Mucosa of rectum (tissue), 2 donors: Measurements from ENCODE around the gene LRFN2.

ENCODE experiments used
- H3K27ac ChIP-seq, 2 donors: one replicate each; pipeline ENCODE4 v1.7.0; 2013; ENCODE audit warnings: inconsistent platforms in 2 of 2, low read depth in 2 of 2, low read length in 2 of 2
- H3K27me3 ChIP-seq, 2 donors: one replicate each; pipeline ENCODE4 v1.7.0; 2013; ENCODE audit warnings: low read length in 2 of 2; ENCODE audit not compliant: control insufficient read depth in 2 of 2, insufficient read depth in 2 of 2
- H3K36me3 ChIP-seq, 2 donors: one replicate each; pipeline ENCODE4 v1.7.0; 2013; ENCODE audit warnings: low read length in 2 of 2; ENCODE audit not compliant: control insufficient read depth in 2 of 2, insufficient read depth in 2 of 2
- H3K4me1 ChIP-seq, 2 donors: one replicate each; pipeline ENCODE4 v1.7.0; 2013; ENCODE audit warnings: low read length in 2 of 2, mild to moderate bottlenecking in 1 of 2; ENCODE audit not compliant: control insufficient read depth in 2 of 2, insufficient read depth in 2 of 2
- H3K4me3 ChIP-seq, 2 donors: one replicate each; pipeline ENCODE4 v1.7.0; 2013; ENCODE audit warnings: low read length in 2 of 2
- H3K9ac ChIP-seq, 2 donors: one replicate each; pipeline ENCODE4 v1.7.0; 2013; ENCODE audit warnings: low read length in 2 of 2, low read depth in 1 of 2, mild to moderate bottlenecking in 1 of 2
- H3K9me3 ChIP-seq, 2 donors: one replicate each; pipeline ENCODE4 v1.7.0; 2013; ENCODE audit warnings: low read length in 2 of 2; ENCODE audit not compliant: control insufficient read depth in 2 of 2
- donor health status: healthy.
- donor health status: Normal muscosa, but diverticular disease.

The LRFN2 gene

DNA sequence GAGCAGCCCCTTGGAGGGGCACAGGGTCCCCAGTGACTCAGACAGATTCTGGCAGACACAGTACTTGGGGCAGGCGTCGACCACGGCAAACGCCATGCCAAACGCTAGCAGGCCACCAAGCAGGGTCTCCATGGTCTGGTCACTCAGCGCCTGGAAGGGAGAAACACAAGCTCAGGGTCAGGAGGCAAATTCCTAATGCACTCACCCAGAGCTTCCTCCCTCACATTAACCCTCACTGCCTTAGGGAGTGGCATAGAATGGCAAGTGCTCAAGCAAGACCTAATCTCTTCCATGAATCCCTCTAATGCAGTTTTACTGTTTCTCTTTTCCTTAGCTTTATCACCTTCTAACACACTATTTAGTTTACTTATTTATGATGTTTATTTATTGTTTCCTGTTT lies 154.2 kb downstream of the LRFN2 start:
- Histone ChIP-seq H3K27me3 (no peaks in the 10 kb centered on the region), H3K4me1 (no peaks in the 10 kb centered on the region), H3K27ac (no peak overlapping the region), H3K9me3 (no peaks in the 10 kb centered on the region), H3K4me3 (no peak overlapping the region), H3K36me3 (no peaks in the 10 kb centered on the region), H3K9ac (no peak overlapping the region)

- no peaks in the 10 kb centered on the region for H3K27me3 ChIP-seq
- no peak overlapping the region for H3K27ac ChIP-seq
- H3K36me3 ChIP-seq, result no peaks in the 10 kb centered on the region
- H3K4me3 ChIP-seq, result no peak overlapping the region
- no peaks in the 10 kb centered on the region for H3K9me3 ChIP-seq
- H3K9ac ChIP-seq, result no peak overlapping the region
- no peaks in the 10 kb centered on the region for H3K4me1 ChIP-seq
Observed at GRCh38 chr6:40431706-40432105, 155.5 kb downstream of the LRFN2 start.

DNA sequence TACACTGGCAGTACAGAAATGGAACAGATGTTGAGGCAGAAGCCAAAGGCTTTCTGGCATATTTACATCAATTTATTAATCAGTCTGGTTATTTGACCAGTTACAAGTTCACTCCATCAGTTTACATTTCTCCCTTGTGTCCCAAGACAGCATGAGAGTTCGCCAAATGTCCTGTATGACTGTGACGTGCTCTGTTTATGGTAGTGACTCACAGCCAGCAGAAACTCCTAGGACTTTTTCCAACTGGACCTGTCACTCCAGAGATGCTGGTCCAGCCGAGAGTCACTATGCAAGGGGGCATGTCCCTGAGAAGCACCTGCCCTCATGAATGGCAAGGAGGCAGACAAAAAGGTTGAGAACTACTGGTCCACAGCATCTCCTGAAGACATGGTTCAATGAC lies 160.0 kb downstream of the LRFN2 start:
- Histone ChIP-seq H3K9me3 (no peaks in the 10 kb centered on the region), H3K9ac (no peak overlapping the region), H3K27ac (no peak overlapping the region), H3K4me3 (no peak overlapping the region), H3K4me1 (no peaks in the 10 kb centered on the region), H3K27me3 (no peaks in the 10 kb centered on the region), H3K36me3 (no peaks in the 10 kb centered on the region)

- Histone ChIP-seq H3K4me1 (no peaks in the 10 kb centered on the region), H3K9ac (no peak overlapping the region), H3K9me3 (no peaks in the 10 kb centered on the region), H3K27ac (no peak overlapping the region), H3K27me3 (no peaks in the 10 kb centered on the region), H3K4me3 (no peak overlapping the region), H3K36me3 (no peaks in the 10 kb centered on the region)
Observed at GRCh38 chr6:40426346-40427066, 160.7 kb downstream of the LRFN2 start.

DNA sequence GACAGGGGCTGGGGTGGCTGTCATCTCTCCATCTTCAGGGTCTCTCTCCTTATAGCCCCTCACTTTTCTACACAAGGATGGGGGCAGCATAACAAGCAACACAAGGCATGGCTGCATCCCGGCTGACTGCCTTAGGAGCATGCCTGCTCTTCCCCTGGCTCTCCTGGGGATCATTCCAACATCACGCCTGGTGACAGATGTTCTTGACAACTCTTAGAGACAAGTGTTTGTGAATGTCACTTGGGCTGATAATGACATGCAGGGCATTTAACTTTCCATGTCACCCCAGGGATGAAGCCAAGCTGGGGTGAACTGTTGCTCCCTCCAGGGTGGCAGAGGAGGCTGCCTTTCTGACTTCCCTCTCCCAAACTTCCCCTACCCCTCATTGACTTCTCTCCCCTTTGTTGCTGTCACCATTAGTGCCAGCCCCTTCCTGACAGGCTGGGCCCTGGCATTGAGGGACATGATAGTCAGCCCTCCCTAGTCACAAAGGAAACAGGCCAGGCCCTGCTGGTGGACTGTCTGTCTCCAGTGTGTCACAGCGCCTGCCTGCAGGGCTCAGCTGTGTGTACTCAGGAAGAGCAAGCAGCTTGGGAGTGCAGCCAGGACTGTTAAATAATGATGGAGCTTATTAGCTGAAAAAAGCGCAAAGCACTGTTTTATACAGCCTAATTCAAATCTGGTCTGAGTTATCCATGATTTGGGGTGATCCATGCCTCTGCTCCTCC lies 161.8 kb downstream of the LRFN2 start:
- Histone ChIP-seq H3K4me3 (no peak overlapping the region), H3K36me3 (no peaks in the 10 kb centered on the region), H3K9me3 (no peaks in the 10 kb centered on the region), H3K4me1 (no peaks in the 10 kb centered on the region), H3K27me3 (no peaks in the 10 kb centered on the region), H3K27ac (no peak overlapping the region), H3K9ac (no peak overlapping the region)

GRCh38 chr6:40422046-40422445 lies 165.1 kb downstream of the LRFN2 start:
- Histone ChIP-seq H3K9ac (no peak overlapping the region), H3K4me3 (no peak overlapping the region), H3K27ac (no peak overlapping the region), H3K9me3 (no peaks in the 10 kb centered on the region), H3K27me3 (no peaks in the 10 kb centered on the region), H3K4me1 (no peaks in the 10 kb centered on the region), H3K36me3 (no peaks in the 10 kb centered on the region)

DNA sequence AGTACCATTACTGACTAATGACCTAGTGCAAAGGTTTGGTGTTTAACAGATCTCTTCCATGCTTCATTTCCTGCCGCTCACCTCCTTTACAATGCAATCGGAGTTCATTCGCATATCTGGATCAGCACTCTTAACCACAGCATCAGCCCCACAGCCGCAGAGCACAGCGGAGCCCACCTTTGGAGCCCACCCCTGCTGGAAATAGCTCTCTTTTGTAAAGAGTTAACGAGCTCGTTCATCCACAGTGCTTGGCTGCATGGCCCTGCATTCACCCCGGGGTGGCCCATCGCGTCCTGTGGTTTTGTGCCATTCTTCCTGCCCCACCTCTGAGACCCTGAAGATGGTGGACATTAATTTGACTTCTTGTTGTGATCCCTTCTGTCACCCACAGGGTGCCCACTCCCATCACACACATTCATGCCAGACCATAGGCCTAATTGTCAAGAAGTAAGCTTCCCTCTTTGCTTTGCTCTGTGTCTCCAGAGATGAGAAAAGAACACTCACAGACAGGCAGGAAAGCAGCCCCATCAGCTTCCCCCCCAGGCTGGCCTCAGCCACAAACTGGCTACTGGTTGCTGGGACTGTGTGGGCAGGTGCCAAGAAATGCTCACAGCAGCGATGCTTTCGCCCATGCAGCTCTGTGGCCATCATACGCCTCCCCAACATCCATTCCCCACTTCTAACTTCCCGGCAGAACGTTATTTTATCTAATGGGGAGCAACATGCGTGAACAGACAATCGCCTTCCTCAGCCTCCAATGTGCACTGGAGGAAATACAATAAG lies 167.0 kb downstream of the LRFN2 start:
- Histone ChIP-seq H3K4me1 (no peaks in the 10 kb centered on the region), H3K9ac (no peak overlapping the region), H3K9me3 (no peaks in the 10 kb centered on the region), H3K27me3 (no peaks in the 10 kb centered on the region), H3K36me3 (no peaks in the 10 kb centered on the region), H3K27ac (no peak overlapping the region), H3K4me3 (no peak overlapping the region)

DNA sequence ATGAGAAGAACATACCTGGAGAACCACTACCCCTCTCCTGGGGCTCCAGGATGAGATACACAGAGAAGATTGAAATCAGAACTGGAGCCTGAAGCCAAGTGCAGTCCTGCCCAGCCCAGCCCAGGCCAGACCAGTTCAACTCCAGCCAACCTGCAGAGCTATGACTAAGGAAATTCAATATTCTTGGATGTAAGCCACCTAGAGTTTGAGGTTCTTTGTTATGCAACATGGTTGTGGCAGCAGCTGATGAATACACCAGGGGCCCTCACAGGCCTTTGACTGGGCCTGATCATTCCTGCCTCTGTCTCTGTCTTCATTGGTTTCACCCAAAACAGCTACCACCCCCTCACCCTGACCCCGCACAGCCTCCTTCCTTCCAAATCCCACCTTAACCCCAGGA lies 167.8 kb downstream of the LRFN2 start:
- H3K9me3 ChIP-seq, result no peaks in the 10 kb centered on the region
- no peak overlapping the region for H3K9ac ChIP-seq
- no peaks in the 10 kb centered on the region for H3K4me1 ChIP-seq
- no peak overlapping the region for H3K27ac ChIP-seq
- no peak overlapping the region for H3K4me3 ChIP-seq
- no peaks in the 10 kb centered on the region for H3K27me3 ChIP-seq
- H3K36me3 ChIP-seq, result no peaks in the 10 kb centered on the region

- H3K36me3 ChIP-seq, result no peaks in the 10 kb centered on the region
- no peaks in the 10 kb centered on the region for H3K9me3 ChIP-seq
- no peak overlapping the region for H3K27ac ChIP-seq
- H3K9ac ChIP-seq, result no peak overlapping the region
- H3K4me1 ChIP-seq, result no peaks in the 10 kb centered on the region
- no peak overlapping the region for H3K4me3 ChIP-seq
- no peaks in the 10 kb centered on the region for H3K27me3 ChIP-seq
Observed at GRCh38 chr6:40417031-40417430, 170.1 kb downstream of the LRFN2 start.

DNA sequence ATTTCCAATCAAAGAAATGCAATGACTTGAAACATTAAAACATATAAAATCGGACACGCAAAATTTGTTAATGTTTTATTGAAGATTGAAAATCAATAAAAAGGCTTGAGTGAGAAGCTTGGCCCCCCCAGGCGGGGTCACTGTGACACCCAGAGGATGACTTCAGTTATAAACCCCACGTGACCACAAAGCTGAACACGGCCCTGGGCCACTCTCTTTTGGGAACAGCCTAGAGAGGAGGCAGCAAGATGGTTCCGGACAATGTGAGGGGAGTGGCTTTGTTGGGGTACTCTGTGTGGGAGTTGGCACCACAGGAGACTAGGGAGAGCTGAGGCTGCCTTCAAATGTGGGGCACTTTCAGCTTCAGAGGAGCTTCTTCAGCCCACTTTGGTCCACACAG lies 172.5 kb downstream of the LRFN2 start:
- no peaks in the 10 kb centered on the region for H3K9me3 ChIP-seq
- no peak overlapping the region for H3K9ac ChIP-seq
- no peak overlapping the region for H3K4me3 ChIP-seq
- no peak overlapping the region for H3K27ac ChIP-seq
- H3K4me1 ChIP-seq, result no peaks in the 10 kb centered on the region
- no peaks in the 10 kb centered on the region for H3K27me3 ChIP-seq
- no peaks in the 10 kb centered on the region for H3K36me3 ChIP-seq
